ENCODE data around the gene SYNM.

The SYNM gene

DNA sequence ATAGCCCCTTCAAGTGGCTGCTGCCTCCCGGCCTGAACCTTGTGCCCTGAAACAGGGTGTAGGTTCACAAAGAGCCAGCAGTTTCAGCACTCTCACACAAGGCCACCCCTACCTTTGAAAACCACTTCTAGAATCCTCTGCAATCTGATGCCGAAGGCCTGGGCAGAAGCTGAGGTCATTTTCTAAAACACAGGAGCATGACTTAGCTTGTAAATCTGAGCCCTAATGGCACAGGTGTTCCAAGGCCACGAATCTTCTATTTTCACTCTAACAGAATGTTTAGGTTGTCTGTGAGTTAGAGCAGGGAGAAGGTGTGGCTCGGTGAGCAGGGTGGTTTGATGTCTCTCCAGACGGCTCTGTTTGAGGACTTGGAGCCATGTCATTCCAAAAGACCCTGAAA lies 62.3 kb downstream of the SYNM start:
- no peak for DNase-seq (ENCODE audit: low read depth, low spot score)

DNA sequence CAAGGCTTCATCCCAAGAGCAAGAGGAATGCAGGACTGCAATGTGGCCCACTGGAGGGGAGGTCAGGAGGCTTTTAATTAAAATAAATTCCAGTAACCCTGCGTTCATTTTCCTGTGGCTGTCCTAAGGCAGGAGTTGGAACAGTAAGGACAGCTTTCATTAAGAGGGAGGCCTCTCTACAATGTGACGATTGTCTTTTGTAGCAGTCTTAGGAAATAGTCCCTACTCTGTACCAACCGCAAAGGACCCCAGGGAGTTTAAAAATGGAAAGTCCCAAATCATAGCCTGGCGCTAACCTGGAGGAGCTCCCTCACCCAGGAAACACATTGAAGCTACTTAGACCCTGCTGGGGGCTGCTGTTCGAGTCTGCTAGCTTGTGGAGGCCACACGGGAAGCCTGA lies 62.8 kb downstream of the SYNM start:
- no peak for DNase-seq (ENCODE audit: low read depth, low spot score)

DNA sequence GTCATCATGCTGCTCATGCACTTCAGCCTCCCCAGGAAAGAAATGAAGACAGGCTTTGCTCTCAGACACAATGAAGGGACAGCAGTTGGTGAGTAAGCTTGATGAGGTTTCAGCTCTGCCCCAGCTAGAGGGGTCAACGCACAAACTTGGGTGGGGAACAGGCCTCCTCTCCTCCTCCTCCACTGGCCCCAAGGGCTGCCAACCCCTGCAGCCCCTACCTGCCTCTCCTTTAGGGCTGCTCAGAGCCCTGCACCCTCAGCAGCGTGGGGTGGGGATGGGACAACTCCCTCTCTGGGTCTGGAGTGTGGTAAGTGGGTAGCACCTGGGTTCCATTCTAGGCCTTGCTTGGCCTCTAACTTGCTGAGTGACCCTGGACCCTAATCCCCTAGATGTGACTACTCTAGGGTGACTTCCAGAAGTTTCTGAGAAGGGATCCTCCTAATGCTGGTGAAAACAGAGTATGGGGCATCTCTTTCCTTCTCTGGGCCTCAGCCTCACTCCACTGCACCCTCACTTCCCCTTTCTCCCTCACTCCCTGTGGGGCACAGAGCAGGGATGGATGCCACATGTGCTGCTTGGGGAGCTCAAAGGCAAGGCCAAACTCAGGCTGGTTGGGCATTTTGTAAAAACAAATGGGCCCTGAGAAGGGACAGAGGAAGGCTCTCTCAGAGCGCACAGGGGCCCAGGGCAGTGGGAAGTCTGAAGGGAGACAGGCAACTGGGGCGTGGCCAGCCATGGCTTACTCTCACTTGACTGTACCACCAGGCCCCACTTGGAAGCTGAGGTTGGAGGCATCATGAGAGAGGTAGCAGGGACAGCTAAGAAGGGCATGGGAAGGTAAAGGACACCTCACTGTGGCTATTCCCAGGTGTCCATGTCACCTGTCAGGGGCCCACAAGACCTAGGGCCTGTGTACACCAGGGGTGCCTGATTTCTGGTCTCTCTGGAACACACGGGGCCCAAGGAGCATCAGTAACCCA lies 64.0 kb downstream of the SYNM start:
- no peak for DNase-seq (ENCODE audit: low read depth, low spot score)

DNA sequence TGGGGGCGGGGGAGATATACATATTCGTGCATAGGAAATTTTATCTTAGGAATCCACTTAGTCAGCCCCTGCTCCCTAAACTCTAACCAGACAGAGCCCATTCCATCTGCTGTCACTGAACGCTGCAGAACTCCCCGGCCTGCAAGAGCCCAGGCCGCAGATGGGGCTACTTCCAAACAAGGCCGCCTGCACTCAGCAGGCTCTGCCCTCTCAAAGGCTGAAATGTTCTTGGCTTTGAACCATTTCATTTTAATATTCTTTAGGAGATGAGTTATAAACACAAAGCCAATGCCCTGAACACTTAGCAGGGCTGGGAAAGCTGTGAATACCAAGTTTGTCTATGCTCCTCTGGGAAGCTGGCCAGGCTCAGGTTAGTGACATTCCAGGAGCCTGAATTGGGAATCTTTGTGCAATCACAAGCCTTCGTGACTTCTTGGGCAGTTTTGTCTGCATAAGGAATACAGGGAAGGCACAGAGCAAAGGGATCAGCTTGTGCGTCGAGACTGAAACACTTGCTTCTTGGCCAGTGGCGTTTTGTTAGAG lies 65.0 kb downstream of the SYNM start:
- DNase-seq (ENCODE audit: low read depth, low spot score) = no peak

DNA sequence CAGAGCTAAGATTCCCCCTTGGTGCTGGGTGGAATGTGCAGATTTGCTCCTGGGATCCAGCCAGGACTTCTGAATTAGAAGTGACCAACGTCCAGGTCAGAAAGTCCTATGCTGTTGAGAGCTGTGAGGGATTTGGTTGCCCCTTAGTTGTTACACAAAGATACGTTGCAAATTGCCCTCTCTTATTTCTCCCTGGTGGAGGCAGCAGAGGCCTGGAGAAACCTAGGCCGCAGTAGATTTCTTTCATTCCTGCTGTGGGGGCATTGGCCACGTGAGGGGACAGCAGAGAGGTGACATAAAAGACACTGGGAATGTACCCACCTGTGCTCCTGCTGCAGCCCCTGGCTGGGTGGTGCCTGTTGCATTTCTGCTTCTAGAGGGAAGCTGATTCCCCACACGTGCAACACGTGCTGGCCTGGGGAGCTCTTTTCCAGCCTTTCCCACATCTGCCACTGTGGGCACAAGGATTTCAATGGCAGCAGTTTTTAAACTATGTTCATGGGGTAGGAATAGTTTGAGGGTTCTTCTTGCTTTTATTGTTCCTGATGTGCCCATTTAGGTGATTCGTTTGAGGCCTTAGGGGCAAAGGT lies 65.7 kb downstream of the SYNM start:
- no peak for DNase-seq (ENCODE audit: low read depth, low spot score)

DNA sequence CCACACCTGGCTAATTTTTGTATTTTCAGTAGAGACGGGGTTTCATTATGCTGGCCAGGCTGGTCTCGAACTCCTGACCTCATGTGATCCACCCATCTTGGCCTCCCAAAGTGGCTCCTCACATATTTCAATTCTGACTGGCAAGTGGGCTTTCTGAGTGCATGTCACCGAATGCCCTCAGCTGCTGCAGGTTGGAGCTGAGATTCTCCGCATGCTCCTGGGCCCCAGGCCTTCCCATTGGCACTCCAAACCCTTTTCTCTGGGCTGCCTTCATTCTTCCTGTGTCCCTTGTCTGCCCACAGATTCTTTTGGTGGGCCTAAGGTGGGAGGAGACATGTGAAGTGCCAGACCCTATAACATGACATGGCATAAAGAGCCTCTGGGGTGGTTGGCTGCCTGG lies 67.3 kb downstream of the SYNM start:
- no peak for DNase-seq (ENCODE audit: low read depth, low spot score)

DNA sequence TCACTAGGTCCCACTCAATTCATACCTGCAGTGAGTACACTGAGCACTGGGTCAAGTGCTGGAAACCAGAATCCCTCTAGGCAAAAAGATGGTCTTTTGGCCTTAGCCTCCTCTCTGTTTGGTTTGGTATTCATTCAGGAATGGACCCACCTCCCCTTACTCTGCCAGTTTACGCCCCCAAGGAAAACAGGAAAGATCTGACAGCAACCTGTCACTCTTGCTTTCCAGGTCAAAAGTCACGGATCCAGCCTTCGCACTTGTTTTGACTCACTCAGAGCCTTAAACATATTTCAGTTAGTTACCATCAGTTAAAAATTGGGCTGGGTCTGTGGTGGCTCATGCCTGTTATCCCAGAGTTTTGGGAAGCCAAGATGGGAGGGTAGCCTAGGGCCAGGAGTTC lies 68.1 kb downstream of the SYNM start:
- DNase-seq (ENCODE audit: low read depth, low spot score) = no peak

DNA sequence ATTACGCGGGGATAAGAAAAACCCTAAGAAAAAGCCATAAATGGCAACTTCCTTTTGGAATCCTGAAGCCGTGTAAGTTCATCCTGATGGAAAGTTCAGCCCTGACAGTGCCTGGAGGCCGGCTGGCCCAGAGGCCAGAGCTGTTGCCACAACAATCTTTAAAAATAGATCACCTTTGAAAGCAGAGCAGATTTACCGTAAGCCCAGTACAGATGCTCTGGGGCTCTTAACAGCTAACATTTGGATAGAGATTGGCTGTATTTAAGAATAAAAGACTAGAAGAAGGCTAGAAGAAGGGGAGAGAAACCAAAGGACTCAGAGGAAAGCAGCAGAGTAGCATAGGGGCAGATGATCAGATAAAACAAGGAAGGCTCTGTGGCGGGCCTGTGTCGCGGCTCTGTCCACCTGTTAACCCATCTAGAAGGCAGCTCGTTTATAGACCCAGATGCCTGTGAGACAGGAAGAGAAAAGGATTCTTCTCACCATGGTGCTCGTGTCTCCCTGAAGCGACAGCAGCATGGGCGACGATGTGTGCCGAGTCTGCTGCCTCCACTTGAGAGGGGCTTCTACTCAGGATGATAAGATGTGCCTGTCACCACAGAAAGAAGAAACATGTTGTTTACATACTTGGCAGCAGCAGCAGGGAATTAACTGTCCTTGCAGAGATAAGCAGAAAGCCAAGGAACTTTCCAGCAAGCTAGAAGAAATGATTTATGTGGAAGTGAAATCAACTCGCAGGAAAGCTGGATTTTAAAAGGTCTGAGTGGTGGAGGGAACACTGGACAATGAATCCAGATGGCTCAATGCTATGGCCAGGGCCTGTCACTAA lies 69.9 kb downstream of the SYNM start:
- DNase-seq (ENCODE audit: low read depth, low spot score) = no peak

DNA sequence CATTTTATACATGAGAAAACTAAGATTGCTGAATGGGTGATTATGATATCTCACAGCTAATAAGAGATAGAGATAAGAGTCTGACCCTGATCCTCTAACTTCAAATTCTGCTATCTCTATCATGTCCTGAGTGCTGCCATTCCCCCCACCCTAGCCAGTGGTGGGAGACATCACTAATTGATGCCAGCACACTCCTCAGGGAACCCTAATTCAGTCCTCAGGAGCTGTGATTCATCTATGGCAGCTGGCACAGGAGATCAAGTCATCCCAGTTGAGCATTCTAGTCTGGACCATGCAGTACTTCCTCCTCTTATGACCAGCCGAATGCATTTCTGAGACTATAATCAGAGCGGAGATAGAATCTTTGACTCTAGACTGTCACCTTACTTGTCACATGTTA lies 71.9 kb downstream of the SYNM start:
- DNase-seq (ENCODE audit: low read depth, low spot score) = no peak

DNA sequence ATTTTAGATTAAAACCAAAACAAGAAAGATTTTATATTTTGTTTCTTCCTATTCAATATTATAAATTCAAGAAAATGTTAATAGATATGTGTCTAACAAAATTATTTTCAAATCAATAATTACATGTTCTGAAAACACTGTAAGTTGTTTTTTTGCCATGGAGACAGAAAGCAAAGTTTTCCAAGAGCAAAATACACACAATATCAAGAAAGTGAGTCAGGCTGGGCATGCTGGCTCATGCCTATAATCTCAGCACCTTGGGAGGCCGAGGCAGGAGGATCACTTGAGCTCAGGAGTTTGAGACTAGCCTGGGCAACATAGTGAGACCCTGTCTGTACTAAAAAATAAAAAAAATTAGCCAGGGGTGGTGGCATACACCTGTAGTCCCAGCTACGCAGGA lies 72.8 kb downstream of the SYNM start:
- DNase-seq (ENCODE audit: low read depth, low spot score) = no peak

DNA sequence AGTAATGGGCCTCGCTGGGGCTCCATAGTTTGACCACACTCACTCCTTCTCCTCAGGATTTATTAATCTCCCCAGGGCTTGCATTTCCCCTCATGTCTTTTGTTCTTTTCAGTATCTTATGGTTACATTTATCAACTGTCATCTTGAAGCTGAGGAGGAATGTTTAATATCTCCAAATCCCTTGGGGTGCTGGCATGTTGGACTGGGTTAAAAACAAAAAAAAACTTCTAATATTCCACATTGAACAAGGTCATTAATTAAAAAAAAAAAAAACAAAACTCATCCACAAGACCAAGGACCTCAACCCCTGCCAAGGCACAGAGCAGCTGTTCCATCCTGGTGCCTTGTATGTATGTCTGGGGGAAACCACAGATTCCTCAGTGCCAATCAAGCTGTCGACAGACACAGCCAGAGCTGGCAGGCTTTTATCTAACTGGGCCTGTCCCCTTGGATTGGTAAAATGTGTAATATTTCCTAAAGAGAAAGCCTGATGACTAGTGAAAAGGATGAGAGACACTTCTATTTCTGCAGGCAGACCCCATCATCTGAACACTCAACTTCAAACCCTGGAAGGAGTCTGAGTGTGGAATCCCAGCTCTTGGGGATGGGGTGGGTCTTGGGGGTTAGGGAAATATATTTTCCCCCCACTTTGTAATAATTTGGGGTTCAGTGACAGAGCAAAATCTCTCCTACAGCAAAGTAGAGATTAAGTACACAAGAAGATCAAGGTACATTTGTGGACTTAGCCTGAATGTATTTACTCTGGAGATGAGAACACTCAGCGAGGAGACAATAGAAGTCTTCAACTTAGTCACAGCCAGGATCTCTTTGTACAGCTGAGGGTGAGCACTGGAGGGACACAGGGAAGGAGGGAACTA lies 75.4 kb downstream of the SYNM start:
- no peak for DNase-seq (ENCODE audit: low read depth, low spot score)

DNA sequence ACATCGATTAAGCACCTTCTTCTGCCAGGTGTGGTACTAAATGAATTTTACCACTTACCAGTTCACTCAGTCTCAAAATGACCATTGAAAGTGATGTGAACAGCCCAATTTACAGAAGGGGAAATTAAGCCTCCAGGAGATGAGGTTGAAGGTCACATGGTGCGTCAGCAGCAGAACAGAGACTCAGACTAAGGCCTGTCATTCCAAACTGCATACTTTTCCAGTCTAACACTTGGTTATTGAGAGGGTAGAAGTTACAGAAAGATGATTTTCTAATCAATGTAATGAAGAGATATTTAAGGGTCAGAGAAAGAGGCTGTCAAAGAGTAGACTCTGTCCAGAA lies 76.1 kb downstream of the SYNM start:
- no peak for DNase-seq (ENCODE audit: low read depth, low spot score)

DNA sequence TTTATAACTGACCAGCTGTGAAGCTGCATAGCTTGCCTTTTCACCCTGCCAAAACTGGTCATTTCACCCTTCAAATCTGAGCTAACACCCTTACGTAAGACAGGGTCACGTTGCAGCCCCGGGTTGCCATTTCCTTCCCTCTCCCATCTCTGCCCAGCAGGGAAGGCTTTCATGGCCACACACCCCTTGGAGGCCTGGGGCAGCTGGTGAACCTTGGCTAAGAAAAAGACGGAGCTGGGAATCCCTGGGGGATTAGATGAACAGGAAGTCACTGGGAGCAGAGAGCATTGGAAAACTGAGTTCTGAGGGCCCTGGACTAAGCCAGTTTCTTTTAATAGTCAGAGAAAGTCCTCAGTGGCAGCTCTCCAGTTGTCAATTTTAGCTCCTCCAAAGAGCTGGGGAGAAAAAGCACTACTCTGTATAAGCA lies 76.7 kb downstream of the SYNM start:
- DNase-seq (ENCODE audit: low read depth, low spot score) = no peak

DNA sequence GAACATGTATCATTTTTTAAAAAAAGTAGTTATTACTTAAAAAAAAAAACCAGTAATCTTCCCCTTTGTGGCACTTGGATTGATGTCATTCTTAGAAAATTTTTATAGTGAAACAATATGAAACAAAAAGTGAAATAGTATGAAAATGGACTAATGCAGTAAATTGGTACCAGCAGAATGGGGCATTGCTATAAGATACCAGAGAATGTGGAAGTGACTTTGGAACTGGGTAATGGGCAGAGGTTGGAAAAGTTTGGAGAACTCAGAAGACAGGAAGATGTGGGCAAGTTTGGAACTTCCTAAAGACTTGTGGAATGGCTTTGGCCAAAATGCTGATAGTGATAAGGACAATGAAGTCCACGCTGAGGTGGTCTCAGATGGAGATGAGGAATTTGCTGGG lies 77.9 kb downstream of the SYNM start:
- no peak for DNase-seq (ENCODE audit: low read depth, low spot score)

Measured in activated CD4-positive, CD25-positive, alpha-beta regulatory T cell treated with anti-CD3 and anti-CD28 coated beads, Interleukin-2, amount 50 U/mL, for 16 hours (primary cell).